SU-DHL-6 (cell line): ENCODE data around the gene DGUOK.

Experiments used
- H2AFZ ChIP-seq: fragments of 200-600 bp; sonication (generic); 2 replicates; pipeline ENCODE4 v1.6.1; 2014; ENCODE audit warnings: low read depth, mild to moderate bottlenecking, moderate library complexity, mixed read lengths, antibody characterized with exemption, low read length; ENCODE audit not compliant: severe bottlenecking
- H3F3A ChIP-seq: fragments of 200-600 bp; shearing (Covaris generic); 2 replicates; pipeline ENCODE4 v1.6.0; 2016; ENCODE audit warnings: antibody characterized with exemption, mild to moderate bottlenecking; ENCODE audit not compliant: insufficient read depth
- H3K27ac ChIP-seq: fragments of 200-600 bp; sonication (generic); 2 replicates; pipeline ENCODE4 v1.5.1; 2016; ENCODE audit warnings: low read depth, mild to moderate bottlenecking, low read length, moderate library complexity, mixed read lengths
- H3K27me3 ChIP-seq: fragments of 200-600 bp; sonication (generic), shearing (Covaris generic); 2 replicates; pipeline ENCODE4 v1.6.0; 2014; ENCODE audit warnings: mild to moderate bottlenecking, low read length
- H3K36me3 ChIP-seq: fragments of 200-600 bp; sonication (generic); 2 replicates; pipeline ENCODE4 v1.6.1; 2014; ENCODE audit warnings: mild to moderate bottlenecking, low read length, mixed read lengths
- H3K4me2 ChIP-seq: fragments of 300-600, 200-600 bp; shearing (Covaris generic), sonication (generic); 2 replicates; pipeline ENCODE4 v1.6.0; 2014; ENCODE audit warnings: low read length, low read depth, mild to moderate bottlenecking; ENCODE audit not compliant: poor library complexity, severe bottlenecking
- H3K4me3 ChIP-seq: fragments of 200-600 bp; sonication (generic); 2 replicates; pipeline ENCODE4 v1.5.1; 2014; ENCODE audit warnings: antibody characterized with exemption, low read length, mild to moderate bottlenecking, mixed read lengths; ENCODE audit not compliant: insufficient read depth, poor library complexity, severe bottlenecking
- H3K79me2 ChIP-seq: fragments of 200-600 bp; sonication (generic); 2 replicates; pipeline ENCODE4 v1.6.1; 2014; ENCODE audit warnings: mild to moderate bottlenecking, low read length, moderate library complexity; ENCODE audit not compliant: insufficient read depth
- H3K9ac ChIP-seq: fragments of 200-600 bp; sonication (generic); 2 replicates; pipeline ENCODE4 v1.7.0; 2014; ENCODE audit warnings: mild to moderate bottlenecking, low read length
- H3K9me2 ChIP-seq: fragments of 200-600 bp; sonication (generic); replicated peaks from 2 replicates; pipeline ENCODE4 v1.6.1; 2014; ENCODE audit warnings: low read length; ENCODE audit not compliant: insufficient read depth
- H3K9me3 ChIP-seq: fragments of 200-600 bp; sonication (generic); 2 replicates; pipeline ENCODE4 v1.6.1; 2014; ENCODE audit warnings: low read length, mixed read lengths; ENCODE audit not compliant: insufficient read depth
- H4K20me1 ChIP-seq: fragments of 200-600 bp; sonication (generic); 2 replicates; pipeline ENCODE4 v1.6.1; 2014; ENCODE audit warnings: low read depth, mild to moderate bottlenecking, antibody characterized with exemption, low read length, moderate library complexity, mixed read lengths
- EZH2phosphoT487 ChIP-seq: fragments of 200-600 bp; sonication (generic), shearing (Covaris generic); conservative IDR thresholded peaks from 2 replicates; pipeline ENCODE4 v1.6.1; 2018; ENCODE audit warnings: mild to moderate bottlenecking, antibody characterized with exemption, low read length, moderate library complexity, mixed read lengths
- TF ChIP-seq, protein P1 (sequence below): fragments of 200-600 bp; sonication (generic); IDR thresholded peaks from one replicate; pipeline ENCODE4 v1.5.1; 2017; ENCODE audit warnings: antibody characterized with exemption, mild to moderate bottlenecking, low read length, moderate library complexity; ENCODE audit not compliant: insufficient read depth, poor library complexity, severe bottlenecking

The DGUOK gene

GRCh38 chr2:73895473-73895872 lies 31.2 kb upstream of the DGUOK start:
- no peaks in the 10 kb centered on the region for H3K27me3 ChIP-seq
- H3F3A ChIP-seq = no peaks in the 10 kb centered on the region

DNA sequence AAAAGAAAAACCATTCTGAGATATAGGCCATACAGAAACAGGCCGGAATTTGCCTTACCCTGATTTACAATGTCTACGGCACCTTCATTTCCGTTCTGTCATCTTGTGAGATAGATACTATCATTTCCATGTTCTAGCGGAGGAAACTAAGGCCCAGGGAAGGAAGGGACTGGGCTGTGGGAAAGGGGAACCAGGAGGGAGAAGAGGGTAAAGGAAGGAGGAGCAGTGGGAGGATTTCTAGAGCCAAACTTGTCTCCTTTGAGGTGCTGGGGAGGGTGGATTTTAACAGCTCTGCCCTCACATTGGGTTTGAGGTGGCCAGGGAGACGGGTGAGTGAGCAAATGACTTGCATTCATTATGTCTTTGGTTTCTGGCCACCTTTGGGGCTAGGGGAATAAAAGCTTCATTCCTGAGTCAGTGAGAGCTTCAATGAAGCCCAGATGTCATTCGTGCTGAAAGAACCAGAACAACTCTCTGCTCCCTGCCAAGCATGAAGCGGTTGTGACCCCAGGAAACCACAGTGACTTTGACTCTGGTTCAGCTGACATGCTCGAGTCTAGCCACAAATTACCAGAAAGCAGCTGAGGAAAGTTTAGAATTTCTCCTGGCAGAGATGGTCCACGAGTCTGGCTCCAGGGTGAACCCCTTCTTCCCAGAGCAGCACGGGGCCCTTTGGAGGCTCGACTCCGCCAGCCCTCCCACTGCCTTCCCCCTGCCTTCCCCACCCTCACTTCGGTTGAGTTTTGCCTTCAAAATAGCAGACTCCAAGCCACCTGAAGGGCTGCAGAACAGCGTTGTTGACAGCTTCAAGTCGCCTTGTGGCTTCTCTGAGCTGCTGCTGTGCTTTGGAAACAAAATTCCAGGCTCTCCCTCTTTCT lies 30.1 kb upstream of the DGUOK start:
- TF ChIP-seq EZH2phosphoT487 = no peak
- TF ChIP-seq, protein P1, sequence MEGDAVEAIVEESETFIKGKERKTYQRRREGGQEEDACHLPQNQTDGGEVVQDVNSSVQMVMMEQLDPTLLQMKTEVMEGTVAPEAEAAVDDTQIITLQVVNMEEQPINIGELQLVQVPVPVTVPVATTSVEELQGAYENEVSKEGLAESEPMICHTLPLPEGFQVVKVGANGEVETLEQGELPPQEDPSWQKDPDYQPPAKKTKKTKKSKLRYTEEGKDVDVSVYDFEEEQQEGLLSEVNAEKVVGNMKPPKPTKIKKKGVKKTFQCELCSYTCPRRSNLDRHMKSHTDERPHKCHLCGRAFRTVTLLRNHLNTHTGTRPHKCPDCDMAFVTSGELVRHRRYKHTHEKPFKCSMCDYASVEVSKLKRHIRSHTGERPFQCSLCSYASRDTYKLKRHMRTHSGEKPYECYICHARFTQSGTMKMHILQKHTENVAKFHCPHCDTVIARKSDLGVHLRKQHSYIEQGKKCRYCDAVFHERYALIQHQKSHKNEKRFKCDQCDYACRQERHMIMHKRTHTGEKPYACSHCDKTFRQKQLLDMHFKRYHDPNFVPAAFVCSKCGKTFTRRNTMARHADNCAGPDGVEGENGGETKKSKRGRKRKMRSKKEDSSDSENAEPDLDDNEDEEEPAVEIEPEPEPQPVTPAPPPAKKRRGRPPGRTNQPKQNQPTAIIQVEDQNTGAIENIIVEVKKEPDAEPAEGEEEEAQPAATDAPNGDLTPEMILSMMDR = no peak
- Histone ChIP-seq H3K79me2 (no peaks in the 10 kb centered on the region), H3K36me3 (no peaks in the 10 kb centered on the region), H3K4me3 (no peak overlapping the region), H3K9me3 (no peaks in the 10 kb centered on the region), H3K27me3 (no peaks in the 10 kb centered on the region), H3K9ac (no peak overlapping the region), H3K4me2 (no peak overlapping the region), H3F3A (no peaks in the 10 kb centered on the region), H3K9me2 (no peaks in the 10 kb centered on the region), H2AFZ (no peak overlapping the region), H4K20me1 (no peaks in the 10 kb centered on the region), H3K27ac (no peak overlapping the region)

More at GRCh38 chr2:73895473-73895872, 31.2 kb upstream of the DGUOK start:
- H3K4me2 ChIP-seq = no peak overlapping the region
- H3K9me3 ChIP-seq = no peaks in the 10 kb centered on the region
- no peak overlapping the region for H2AFZ ChIP-seq
- no peak overlapping the region for H3K9ac ChIP-seq
- TF ChIP-seq EZH2phosphoT487 = no peak
- TF ChIP-seq, protein P1 = no peak
- no peaks in the 10 kb centered on the region for H4K20me1 ChIP-seq
- H3K9me2 ChIP-seq = no peaks in the 10 kb centered on the region
- H3K4me3 ChIP-seq = no peak overlapping the region
- H3K27ac ChIP-seq = no peak overlapping the region
- no peaks in the 10 kb centered on the region for H3K79me2 ChIP-seq
- no peaks in the 10 kb centered on the region for H3K36me3 ChIP-seq

- Histone ChIP-seq H3K36me3 (no peaks in the 10 kb centered on the region), H4K20me1 (no peaks in the 10 kb centered on the region)
Measured at GRCh38 chr2:73897240-73897583, 29.5 kb upstream of the DGUOK start.

More at GRCh38 chr2:73897240-73897583, 29.5 kb upstream of the DGUOK start:
- TF ChIP-seq, protein P1 = no peak
- no peak for TF ChIP-seq EZH2phosphoT487
- Histone ChIP-seq H3K9ac (no peak overlapping the region), H3K9me2 (no peaks in the 10 kb centered on the region), H3K4me2 (no peak overlapping the region), H2AFZ (no peak overlapping the region), H3K4me3 (no peak overlapping the region), H3F3A (no peaks in the 10 kb centered on the region), H3K79me2 (no peaks in the 10 kb centered on the region), H3K27ac (no peak overlapping the region), H3K9me3 (no peaks in the 10 kb centered on the region), H3K27me3 (no peaks in the 10 kb centered on the region)
